Endothelial cell of umbilical vein (primary cell): ENCODE data around the gene NFATC3.

Experiments used
- CTCF ChIP-seq, 2 donors: IDR thresholded peaks; 1 replicate in 1 of 2; 2 replicates in 1 of 2; pipeline ENCODE4 v1.5.1; 2011; ENCODE audit warnings: low read length in 2 of 2, mild to moderate bottlenecking in 2 of 2, moderate library complexity in 2 of 2, control low read depth in 1 of 2, inconsistent platforms in 1 of 2, low read depth in 1 of 2; ENCODE audit not compliant: insufficient read depth in 1 of 2; ENCODE audit errors: extremely low read depth in 1 of 2
- EZH2 ChIP-seq: IDR thresholded peaks from 2 replicates; pipeline ENCODE4 v1.6.1; 2012; ENCODE audit warnings: borderline replicate concordance, low read depth, mild to moderate bottlenecking, moderate library complexity, low read length, inconsistent platforms; ENCODE audit not compliant: severe bottlenecking
- FOS ChIP-seq: IDR thresholded peaks from 2 replicates; pipeline ENCODE4 v1.6.1; 2011; ENCODE audit warnings: mild to moderate bottlenecking, low read length, moderate library complexity, borderline replicate concordance; ENCODE audit not compliant: insufficient read depth
- GATA2 ChIP-seq: IDR thresholded peaks from 2 replicates; pipeline ENCODE4 v1.7.0; 2011; ENCODE audit warnings: low read depth, mild to moderate bottlenecking, moderate library complexity, mixed read lengths, low read length; ENCODE audit not compliant: insufficient read length, insufficient read depth
- JUN ChIP-seq: IDR thresholded peaks from 2 replicates; pipeline ENCODE4 v1.6.1; 2011; ENCODE audit warnings: borderline replicate concordance, low read depth; ENCODE audit not compliant: insufficient read length, insufficient read depth
- MAX ChIP-seq: IDR thresholded peaks from 2 replicates; pipeline ENCODE4 v1.6.1; 2011; ENCODE audit not compliant: insufficient read depth, insufficient read length
- MYC ChIP-seq: IDR thresholded peaks from one replicate; pipeline ENCODE4 v1.6.1; 2011; ENCODE audit warnings: mild to moderate bottlenecking, low read depth, low read length
- POLR2A ChIP-seq: IDR thresholded peaks from 2 replicates; pipeline ENCODE4 v1.6.1; 2012; ENCODE audit warnings: low read depth, mild to moderate bottlenecking, control low read depth, low read length
- POLR2AphosphoS5 ChIP-seq: IDR thresholded peaks from 2 replicates; pipeline ENCODE4 v1.6.1; 2012; ENCODE audit warnings: low read depth, mild to moderate bottlenecking, control low read depth, low read length, moderate library complexity; ENCODE audit not compliant: insufficient read depth

GRCh38 chr16:68237243-68238028 is 152.3 kb downstream of the NFATC3 start:
- TF ChIP-seq GATA2 (no peak), POLR2A (peak; percentile 99), CTCF (IDR thresholded peaks at IDR 0.05; ENCODE audit: extremely low read depth in 1 of 2, insufficient read depth in 1 of 2, low read depth in 1 of 2, low read length in 2 of 2) (no peak), POLR2AphosphoS5 (peak; percentile 96), EZH2 (no peak), MAX (peak; percentile 54), JUN (no peak), FOS (peak; percentile 45), MYC (no peak)
